Measurements from ENCODE around the gene N4BP2L1.
"Not testable (repeated sequence)": the region's sequence is repeated elsewhere in the genome, so short reads cannot be mapped to it uniquely, and the experiment has no call there.

The N4BP2L1 gene

DNA sequence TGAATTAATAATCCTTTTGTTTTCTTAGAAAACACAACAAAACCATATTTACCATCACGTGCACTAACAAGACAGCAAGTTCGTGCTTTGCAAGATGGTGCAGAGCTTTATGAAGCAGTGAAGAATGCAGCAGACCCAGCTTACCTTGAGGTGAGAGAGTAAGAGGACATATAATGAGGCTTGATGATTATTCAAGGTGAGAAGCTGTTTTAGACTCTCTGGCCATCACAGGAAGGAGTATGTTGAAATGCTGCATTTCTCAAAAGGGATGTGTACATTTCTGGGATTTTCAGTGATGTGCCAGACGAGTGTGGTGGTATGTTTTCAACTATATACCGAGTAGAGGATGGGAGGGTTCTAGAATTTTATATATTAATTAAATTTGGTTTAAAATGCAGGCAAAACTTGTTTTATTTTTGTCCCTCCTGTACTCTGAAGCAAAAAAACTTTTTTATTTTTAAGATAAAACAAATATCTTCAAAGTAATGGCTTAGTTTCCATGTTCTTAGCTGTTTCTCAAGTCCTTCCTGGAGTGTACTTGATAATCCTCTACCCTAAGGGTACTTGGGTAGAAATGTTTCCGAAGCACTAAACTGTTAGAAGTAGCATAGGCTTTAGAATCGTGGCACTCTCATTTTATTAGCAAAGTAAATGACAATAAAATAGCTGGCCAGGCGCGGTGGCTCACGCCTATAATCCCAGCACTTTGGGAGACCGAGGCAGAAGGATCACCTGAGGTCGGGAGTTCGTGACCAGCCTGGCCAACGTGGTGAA is 51.1 kb downstream of the N4BP2L1 start:
- Histone ChIP-seq H3K79me2 (ENCODE audit: low read length) (no peaks in the 10 kb centered on the region), H3K4me3 (ENCODE audit: low read length) (no peak overlapping the region), H4K20me1 (ENCODE audit: insufficient read depth, low read length) (no peaks in the 10 kb centered on the region), H3K4me1 (ENCODE audit: low read length) (no peaks in the 10 kb centered on the region), H3K36me3 (replicated peaks; ENCODE audit: low read depth, low read length) (peaks cover 48% of the 10 kb centered on the region), H3K9me3 (ENCODE audit: insufficient read depth, low read length) (no peaks in the 10 kb centered on the region), H2AFZ (ENCODE audit: low read depth, low read length) (no peak overlapping the region), H3K9ac (ENCODE audit: low read length) (no peak overlapping the region), H3K27ac (ENCODE audit: low read length) (no peak overlapping the region), H3K4me2 (ENCODE audit: low read length) (no peak overlapping the region), H3K27me3 (ENCODE audit: low read depth, low read length) (no peaks in the 10 kb centered on the region)
- TF ChIP-seq CTCF (IDR thresholded peaks at IDR 0.05; ENCODE audit: low read depth, low read length) (no peak), EZH2phosphoT487 (IDR thresholded peaks at IDR 0.05; ENCODE audit: low read depth) (no peak)

GRCh38 chr13:32370805-32371204 is 57.1 kb downstream of the N4BP2L1 start:
- H3K4me1 ChIP-seq (ENCODE audit: low read length) = no peaks in the 10 kb centered on the region
- H3K36me3 ChIP-seq (replicated peaks; ENCODE audit: low read depth, low read length) = peaks cover 43% of the 10 kb centered on the region
- no peak overlapping the region for H2AFZ ChIP-seq (ENCODE audit: low read depth, low read length)
- H3K79me2 ChIP-seq (ENCODE audit: low read length) = no peaks in the 10 kb centered on the region
- no peak overlapping the region for H3K4me2 ChIP-seq (ENCODE audit: low read length)
- H3K27me3 ChIP-seq (ENCODE audit: low read depth, low read length) = no peaks in the 10 kb centered on the region
- TF ChIP-seq EZH2phosphoT487 (IDR thresholded peaks at IDR 0.05; ENCODE audit: low read depth) (no peak), CTCF (IDR thresholded peaks at IDR 0.05; ENCODE audit: low read depth, low read length) (no peak)
- no peak overlapping the region for H3K9ac ChIP-seq (ENCODE audit: low read length)
- no peak overlapping the region for H3K4me3 ChIP-seq (ENCODE audit: low read length)
- no peak overlapping the region for H3K27ac ChIP-seq (ENCODE audit: low read length)
- no peaks in the 10 kb centered on the region for H4K20me1 ChIP-seq (ENCODE audit: insufficient read depth, low read length)
- H3K9me3 ChIP-seq (ENCODE audit: insufficient read depth, low read length) = no peaks in the 10 kb centered on the region

DNA sequence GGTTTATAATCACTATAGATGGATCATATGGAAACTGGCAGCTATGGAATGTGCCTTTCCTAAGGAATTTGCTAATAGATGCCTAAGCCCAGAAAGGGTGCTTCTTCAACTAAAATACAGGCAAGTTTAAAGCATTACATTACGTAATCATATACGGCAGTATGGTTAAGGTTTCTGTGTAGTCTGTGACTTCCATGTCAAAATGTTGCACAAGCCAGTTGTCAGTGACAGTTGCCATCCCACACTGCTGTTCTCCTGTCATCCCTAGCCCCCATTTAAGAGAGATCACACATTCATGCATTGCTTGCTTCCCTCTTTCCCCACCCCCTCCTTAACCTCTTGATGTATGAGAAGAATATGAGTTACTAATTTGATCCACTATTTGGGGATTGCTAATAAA is 65.4 kb downstream of the N4BP2L1 start:
- Histone ChIP-seq H3K4me1 (ENCODE audit: low read length) (no peaks in the 10 kb centered on the region), H3K27ac (ENCODE audit: low read length) (no peak overlapping the region), H3K36me3 (replicated peaks; ENCODE audit: low read depth, low read length) (peaks cover 22% of the 10 kb centered on the region), H3K79me2 (ENCODE audit: low read length) (no peaks in the 10 kb centered on the region), H2AFZ (ENCODE audit: low read depth, low read length) (no peak overlapping the region), H3K4me2 (ENCODE audit: low read length) (no peak overlapping the region), H3K9ac (ENCODE audit: low read length) (no peak overlapping the region), H3K27me3 (ENCODE audit: low read depth, low read length) (no peaks in the 10 kb centered on the region), H4K20me1 (ENCODE audit: insufficient read depth, low read length) (no peaks in the 10 kb centered on the region), H3K4me3 (ENCODE audit: low read length) (no peak overlapping the region), H3K9me3 (ENCODE audit: insufficient read depth, low read length) (no peaks in the 10 kb centered on the region)
- TF ChIP-seq CTCF (IDR thresholded peaks at IDR 0.05; ENCODE audit: low read depth, low read length) (no peak), EZH2phosphoT487 (IDR thresholded peaks at IDR 0.05; ENCODE audit: low read depth) (no peak)

DNA sequence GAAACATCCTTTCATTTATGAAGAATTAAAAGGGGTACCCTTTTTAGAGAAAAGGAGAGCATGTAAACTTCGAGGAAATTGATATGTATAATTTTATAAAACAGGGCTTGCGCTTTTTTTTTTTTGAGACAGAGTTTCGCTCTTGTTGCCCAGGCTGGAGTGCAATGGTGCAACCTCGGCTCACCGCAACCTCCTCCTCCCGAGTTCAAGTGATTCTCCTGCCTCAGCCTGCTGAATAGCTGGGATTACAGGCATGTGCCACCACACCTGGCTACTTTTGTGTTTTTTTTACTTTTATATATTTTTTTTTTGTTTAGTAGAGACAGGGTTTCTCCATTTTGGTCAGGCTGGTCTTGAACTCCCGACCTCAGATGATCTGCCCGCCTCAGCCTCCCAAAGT is 72.0 kb downstream of the N4BP2L1 start:
- H2AFZ ChIP-seq (ENCODE audit: low read depth, low read length); H3K27me3 ChIP-seq (ENCODE audit: low read depth, low read length); H3K9ac ChIP-seq (ENCODE audit: low read length); H3K9me3 ChIP-seq (ENCODE audit: insufficient read depth, low read length); H3K4me2 ChIP-seq (ENCODE audit: low read length); H3K79me2 ChIP-seq (ENCODE audit: low read length); H3K4me3 ChIP-seq (ENCODE audit: low read length); H3K27ac ChIP-seq (ENCODE audit: low read length); H4K20me1 ChIP-seq (ENCODE audit: insufficient read depth, low read length): not testable (repeated sequence)
- peaks cover 12% of the 10 kb centered on the region for H3K4me1 ChIP-seq (ENCODE audit: low read length)
- H3K36me3 ChIP-seq (replicated peaks; ENCODE audit: low read depth, low read length) = peaks cover 16% of the 10 kb centered on the region
